ENCODE data around the gene ZNF511.
A peak's percentile ranks its signal among the peaks of the same experiment; 100 is the strongest.

The ZNF511 gene

DNA sequence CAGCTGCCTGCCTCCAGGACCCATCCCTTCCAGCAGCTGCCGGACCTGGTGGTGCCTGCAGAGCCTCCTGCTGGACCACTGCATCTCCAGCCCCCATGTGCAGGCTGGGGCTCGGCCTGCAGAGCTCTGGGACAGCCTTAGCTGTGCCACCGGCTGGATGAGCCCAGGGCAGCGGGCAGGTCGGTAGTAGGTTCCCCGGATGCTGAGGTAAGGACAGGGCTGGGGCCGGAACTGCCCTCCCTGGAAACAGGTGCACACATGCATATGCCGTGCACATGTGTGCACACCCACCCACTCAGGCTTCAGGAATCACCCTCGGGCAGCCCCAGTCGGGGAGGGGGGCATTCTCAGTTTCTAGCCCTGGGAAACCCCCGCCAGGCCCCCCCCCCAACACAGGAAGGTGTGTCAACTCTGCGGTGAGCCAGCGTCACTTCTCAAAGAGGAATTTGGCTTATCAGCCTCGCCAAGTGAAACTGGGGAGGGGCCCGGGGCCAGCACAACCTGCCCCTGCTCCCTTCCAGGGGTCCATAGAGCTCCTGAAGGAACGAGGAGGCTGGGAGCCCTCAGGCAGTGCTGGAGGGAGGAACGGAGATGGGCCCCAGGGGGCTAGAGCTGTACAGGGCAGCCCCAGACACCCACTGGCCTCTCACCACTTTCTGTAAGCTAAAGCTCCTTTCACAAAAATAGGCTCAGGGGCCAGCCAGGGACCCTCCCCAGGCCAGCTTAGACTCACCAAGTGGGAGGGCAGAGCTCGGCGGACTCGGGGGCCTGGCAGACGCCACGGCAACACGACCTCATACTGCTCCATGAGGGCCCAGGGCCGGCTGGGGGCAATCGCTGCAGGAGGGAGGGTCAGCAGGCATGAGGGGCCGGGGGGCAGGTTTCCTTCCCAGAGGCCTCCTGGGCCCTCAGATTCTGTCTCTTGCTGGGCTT lies 33.7 kb upstream of the ZNF511 start:
- peak; percentile 86 for DNase-seq

DNA sequence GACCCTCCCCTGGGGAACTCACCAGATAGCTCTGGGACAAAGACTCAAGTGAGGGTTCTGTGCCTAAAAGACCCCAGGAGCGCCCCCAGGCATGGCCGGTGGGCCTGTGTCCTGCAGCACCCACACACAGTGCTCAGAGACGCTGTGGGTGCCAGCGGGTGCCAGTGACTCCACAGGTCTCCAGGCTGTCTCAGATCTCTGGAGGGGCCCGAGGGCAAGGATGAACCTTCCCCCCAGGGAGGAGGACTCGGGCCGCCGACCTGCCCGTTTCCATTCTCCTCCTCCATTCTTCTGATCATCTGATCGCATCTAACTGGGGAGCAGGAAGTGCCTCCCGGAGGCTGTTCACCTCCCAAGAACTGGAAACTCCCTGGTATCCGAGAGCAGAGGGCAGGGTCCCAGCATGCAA lies 33.0 kb upstream of the ZNF511 start:
- DNase-seq = peak; percentile 74

DNA sequence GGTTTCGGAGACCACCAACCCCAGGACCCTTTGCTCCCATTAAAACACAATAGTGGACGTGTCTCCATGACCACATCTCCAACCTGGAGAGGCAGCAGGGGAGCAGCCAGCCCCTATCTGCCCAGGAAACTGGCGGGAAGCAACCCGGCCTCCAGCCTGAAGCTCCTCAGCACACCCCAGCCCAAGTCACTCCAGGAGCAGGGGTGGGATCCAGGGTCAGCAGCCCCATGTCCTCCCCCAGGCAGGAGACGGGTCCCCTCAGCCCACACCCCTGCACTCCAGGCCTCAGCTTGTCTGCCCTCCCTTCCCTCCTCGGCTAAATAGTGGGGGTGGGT lies 32.6 kb upstream of the ZNF511 start:
- DNase-seq = no peak

DNA sequence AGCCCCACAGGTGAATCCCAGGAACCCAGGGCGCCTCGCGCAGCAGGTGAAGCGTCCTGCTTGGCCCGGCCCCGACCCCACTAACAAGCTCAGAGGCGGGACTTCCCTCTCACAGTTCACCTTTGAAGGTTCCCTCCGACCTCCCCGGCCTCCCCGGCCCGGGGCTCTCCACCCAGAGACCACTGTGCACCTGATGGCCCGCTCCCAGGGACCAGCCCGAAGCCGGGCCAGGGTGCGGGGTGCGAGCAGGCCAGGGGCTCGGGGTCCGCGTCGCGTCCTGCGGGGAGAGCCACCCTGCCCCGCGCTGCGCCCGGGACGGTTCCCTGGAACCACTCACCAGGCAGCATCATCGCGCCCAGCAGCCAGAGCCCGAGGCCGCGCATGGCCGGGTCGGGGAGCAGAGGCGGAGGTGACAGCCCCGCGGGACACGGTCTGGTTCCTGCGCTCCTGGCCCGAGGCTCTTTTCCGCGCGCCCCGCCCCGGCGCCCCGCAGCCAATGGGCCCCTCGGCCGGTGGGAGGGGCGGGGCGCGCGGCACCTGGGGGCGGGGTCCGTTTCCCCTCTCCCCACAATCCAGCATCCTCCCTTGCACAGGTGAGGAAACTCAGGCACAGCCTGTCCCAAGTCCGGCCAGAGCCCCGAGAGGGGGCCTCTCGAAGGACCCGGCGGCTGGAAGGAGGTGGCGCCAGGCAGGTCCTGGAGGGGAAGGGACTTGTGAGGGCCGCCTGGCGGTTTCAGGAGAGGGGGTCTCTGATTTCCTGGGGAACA lies 32.1 kb upstream of the ZNF511 start, which contains the start of gene ADAM8:
ADAM8 (minus strand) TSS at position 434 of the 767 bp plus-strand sequence; CDS start at position 383, 51 bp downstream.
- DNase-seq = peak; percentile 83

DNA sequence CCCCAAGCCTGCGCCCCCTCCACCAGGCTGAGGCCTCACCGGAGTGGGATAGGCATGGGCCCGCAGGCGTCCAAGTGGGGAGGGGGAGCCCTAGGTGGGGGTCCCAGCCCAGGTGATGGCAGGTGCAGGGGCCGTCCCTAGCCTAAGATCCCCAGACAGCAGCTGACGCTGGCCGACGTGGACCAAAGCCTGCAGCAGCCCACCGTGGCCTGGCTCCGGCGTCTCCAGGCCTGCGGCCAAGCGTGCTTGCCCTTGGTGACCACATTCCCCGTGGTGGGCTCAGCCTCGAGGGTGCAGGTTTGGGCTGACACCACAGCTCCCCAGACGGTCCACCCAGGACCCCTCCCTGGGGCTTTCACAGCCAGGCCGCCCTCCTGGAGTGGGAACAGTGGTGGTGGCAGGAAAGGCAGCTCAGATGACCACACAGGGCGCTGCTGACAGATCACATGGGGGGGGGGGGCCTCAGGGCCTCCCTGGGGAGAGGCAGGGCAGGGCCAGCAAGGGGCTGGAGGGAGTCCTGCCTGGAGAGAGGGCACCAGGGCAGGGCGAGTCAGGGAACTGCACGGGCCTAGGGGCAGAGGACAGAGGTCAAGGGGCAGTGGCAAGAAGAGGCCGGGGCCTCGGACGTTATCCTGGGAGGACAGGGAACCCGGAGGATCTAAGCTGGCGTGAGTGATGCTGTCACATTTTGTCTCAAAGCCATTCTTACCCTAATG lies 31.3 kb upstream of the ZNF511 start:
- no peak for DNase-seq

DNA sequence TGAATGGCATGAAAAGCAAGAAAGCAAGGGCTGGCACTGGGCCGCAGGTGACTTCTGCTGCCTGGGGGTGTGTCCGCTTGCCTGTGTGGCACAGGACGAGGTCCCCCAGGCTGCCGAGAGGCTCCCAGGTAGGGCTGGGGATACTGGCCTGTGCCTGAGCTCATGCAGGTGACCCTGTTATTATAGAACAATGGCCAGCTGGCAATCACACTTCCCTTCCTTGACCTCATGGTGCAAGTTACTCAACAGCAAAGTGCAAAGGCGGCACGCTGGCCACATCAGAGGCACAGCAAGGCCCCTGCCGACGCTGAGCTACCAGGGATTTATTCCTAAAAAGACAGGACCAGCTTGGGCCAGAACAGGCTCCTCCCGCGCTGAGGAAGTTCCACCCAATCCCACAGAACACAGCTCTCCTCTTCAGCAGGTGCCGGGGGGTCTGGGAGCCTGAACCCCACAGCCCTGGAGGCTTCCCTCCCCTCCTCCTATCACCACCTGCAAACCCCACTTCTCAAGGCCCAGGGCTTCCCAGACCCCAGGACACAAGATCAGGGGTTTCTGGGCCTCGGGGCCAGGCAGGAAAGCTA lies 30.6 kb upstream of the ZNF511 start:
- no peak for DNase-seq

DNA sequence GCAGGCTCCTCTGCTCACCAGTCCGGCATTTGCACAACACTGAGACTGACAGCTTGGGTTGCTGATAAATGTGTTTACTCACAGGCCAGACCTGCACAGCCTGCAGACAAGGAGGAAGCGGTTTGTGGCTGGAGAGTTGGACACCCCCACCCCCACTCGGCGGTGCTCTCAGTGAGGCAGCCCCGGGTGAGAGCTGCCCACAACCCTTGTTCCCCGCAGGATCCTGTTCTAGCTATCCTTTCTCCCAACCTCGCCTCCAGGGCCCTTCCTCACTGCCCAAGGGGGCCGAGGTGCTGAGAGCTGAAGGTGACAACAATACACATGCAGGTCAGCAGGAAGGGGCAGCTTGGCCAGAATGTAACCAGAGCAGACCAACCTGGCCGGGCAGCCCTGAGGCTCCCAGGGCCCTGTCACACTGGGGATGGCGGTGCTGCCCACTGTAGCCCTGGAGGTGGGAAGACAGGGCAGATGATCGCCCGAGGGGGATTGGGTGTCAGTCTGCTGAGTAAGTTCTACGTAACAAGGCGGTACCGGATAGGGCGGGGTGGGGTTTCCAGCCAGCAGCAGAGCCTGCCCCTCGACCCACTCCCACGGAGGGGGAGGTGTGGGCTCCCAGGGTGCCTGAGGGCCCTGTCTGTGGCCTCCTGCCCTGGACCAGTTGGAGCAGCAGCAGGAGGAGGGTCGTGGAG lies 30.0 kb upstream of the ZNF511 start:
- DNase-seq = peak; percentile 84

DNA sequence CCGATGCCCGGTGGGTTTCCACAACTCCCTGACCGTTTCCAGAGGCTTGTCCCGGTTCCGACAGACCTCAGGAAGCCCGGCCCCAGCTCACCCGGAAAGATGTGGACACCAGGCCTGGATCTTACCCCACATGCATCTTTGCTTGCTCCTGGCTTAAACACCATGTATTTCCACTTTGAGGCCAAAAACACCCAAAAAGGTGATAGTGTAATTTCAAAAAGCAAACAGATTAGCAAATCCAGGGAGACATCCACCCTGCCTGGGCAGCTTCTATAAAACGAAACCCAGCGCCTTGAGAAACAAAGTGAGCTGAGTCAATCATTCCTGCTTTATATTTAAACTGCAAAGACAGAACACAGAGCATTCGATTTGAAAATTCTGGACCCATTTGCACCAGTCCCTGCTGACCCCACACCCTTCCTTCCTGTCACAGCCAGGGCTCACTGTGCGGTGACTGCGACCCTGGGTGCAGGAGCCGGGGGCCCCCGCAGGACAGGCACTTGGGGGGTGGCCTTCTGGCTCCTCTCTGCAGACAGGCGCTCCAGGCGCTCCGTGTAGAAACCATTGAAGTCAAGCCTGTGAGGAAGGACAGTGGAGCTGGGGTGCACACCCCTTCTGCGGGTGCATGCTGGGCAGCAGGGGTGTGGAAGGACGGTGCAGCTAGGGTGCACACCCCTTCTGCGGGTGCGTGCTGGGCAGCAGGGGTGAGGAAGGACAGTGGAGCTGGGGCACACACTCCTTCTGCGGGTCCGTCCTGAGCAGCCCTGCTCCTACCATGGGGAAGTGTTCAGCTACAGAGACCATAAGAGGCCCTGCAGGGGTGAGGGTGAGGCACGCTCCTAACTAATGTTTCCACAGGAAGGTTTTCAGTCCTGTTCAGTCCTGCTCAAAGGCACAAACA lies 29.1 kb upstream of the ZNF511 start:
- DNase-seq = no peak

DNA sequence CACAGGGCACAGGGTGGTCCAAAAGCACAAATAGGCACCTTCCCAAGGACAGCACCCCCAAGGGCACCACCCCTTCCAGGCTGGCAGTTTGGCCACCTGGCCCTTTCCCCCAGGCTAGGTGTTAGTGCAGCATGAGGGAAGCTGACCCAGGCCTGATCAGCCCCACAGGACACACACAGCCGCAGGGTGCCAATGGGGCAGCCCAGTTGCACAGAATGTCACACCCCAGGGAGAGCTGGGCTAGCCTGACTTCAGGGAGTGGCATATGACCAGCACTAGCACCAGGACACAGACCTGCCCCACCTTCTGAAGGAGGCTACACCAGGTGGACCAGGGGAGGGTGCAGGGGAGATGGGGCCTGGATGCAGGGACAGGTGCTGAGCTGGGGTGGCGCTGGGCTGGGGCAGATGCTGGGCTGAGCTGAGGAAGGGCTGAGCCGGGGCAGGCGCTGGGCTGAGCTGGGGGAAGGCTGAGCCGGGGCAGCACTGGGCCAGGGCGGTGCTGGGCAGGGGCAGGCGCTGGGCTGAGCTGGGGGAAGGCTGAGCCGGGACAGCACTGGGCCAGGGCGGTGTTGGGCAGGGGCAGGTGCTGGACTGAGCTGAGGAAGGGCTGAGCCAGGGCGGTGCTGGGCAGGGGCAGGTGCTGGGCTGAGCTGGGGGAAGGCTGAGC lies 28.2 kb upstream of the ZNF511 start:
- no peak for DNase-seq

DNA sequence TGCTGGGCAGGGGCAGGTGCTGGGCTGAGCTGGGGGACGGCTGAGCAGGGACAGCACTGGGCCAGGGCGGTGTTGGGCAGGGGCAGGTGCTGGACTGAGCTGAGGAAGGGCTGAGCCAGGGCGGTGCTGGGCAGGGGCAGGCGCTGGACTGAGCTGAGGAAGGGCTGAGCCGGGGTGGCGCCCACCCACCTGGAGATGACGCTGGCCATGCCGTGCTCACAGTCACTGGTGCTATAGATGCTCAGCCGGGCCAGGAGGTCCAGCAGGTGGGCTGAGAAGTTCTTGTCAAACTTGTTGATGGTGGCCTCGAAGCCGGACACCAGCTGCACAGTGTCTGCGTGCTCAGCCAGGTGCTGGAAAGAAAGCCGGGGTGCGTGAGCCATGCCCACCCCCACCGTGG lies 27.6 kb upstream of the ZNF511 start:
- DNase-seq = no peak

DNA sequence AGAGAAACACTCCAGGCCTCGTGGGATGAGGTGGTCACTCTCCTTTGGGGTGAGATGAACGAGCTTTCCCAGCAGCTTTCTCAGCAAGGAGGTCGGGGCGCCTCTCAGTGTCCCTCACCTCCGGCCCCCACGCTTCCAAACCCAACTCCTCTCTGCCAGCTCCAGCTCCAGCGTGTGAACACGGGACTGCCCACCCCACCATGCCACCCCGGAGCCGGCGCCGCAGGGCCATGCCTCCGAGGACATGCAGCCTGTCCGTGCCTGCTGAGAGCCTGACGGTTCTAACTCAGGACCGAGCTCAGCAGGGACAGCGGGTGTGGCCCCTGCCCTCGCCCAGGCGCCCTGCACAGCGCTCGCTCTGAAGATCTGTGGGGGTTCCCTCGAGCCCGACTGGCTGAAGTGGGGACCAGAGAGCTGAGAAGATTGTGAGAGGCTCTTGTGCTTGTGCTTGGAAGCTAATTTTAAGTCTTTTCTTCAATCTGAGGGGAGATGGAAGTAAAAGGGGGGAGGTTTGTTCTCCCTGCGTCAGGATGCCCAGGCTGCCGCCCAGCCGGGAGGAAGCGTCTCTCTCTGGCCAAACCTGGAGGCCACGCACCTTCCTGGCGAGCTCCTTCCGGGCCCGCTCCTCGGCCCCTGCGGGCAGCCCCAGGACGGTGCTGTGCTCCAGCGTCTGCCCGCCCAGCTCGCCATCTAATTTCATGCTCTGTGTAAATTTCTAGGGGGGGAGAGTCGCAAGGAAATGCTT lies 26.9 kb upstream of the ZNF511 start:
- no peak for DNase-seq

DNA sequence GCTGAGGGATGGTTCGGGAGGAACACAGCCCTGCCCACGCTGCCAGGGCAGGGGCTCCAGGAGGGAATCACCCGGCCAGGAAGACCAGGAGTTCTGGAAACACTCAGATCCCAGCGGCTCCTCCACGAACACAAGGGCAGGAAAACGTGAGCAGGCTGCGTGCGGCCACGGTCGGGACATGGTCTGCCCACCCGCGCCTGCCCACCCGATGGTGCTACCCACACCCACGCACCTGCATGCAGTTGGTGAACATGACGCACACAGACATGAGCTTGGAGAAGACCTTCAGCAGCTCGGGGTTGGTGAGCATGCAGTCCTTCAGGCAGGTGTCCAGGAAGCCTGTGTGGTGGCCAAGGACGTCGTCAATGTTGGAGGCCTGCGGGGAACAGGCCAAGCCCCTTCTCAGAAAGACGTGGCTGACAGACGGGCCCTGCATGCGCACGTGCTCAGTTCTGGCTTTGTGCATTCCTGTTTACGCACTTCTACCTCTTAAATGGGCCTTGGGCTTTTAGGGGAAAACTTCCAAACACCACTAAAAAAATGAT lies 25.8 kb upstream of the ZNF511 start:
- no peak for DNase-seq

DNA sequence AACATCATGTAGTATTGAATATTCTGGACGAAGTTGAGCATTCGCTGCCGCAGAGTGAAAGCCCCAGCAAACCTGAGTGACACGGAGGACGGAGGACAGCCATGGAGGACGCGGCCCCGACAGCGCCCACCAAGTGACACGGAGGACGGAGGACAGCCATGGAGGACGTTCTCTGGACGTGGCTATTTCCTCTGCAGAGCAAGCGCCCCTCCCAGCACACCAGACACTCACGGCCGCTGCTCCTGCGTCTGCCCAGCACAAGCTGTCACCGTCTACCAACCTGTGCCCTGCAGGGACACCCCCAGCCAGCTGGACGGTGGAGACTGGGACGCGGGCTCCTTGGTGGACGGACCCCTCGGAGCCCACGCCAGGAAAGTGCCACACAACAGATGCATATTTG lies 24.8 kb upstream of the ZNF511 start:
- DNase-seq = no peak

DNA sequence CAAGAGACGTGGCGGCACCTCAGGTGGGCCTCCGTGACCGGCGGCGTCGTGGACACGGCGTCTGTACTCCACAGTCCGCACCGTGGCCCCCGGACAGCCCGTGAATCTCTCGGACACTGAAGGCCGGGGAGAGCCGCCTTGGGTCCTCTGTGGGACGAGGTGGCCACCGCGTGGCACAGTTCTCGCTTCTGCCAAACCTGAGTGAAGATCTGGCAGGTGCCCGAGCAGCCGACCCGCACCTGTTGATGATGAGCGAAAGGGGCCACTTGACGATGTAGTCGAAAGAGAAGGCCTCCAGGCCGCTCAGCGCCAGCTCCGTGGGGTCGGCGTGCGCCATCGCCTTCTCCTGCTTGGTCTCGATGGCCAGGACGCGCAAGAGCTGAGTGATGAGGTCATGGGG lies 23.5 kb upstream of the ZNF511 start:
- no peak for DNase-seq

DNA sequence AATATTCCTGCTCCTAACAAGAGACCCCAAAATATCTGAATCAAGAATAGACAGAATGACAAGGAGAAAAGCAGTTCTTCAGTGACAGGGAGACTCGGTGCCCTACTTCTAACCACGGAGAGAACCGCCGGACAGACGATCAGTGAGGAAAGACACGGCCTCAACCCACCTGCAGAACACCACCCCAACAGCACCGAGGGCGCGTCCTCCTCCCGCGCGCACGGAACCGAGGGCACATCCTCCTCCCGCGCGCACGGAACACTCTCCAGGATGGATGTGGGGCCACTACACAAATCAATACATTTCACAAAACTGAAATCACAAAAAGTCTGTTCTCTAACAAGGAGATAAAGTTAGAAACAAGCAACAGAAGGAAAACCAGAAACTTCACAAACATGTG lies 22.3 kb upstream of the ZNF511 start:
- no peak for DNase-seq

DNA sequence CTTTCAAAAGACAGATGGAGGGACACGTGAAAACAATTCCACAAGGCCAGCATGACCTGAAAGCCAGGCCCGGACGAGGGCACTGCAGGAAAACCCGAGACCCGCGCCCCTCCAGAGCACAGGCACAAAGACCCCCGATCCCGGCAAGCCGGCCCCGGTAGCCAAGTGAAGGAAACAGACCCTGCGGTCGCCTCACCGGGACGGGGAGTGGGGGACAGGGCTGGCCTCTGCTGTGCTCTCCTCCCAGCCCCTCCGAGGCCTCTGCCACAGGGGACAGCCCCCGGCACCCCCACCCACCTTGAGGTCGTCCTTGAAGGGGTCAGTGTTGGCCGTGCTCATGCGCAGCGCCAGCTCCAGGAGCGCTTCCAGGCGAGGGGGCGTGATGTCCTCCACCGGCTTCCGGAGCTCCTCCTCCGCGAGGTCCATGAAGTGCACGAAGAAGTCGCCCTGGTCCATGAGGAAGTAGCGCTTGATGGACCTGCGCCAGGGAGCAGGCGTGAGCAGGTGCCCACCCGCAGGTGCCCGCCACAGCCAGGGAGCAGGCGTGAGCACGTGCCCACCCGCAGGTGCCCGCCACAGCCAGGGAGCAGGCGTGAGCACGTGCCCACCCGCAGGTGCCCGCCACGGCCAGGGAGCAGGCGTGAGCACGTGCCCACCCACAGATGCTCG lies 20.7 kb upstream of the ZNF511 start:
- DNase-seq = no peak

DNA sequence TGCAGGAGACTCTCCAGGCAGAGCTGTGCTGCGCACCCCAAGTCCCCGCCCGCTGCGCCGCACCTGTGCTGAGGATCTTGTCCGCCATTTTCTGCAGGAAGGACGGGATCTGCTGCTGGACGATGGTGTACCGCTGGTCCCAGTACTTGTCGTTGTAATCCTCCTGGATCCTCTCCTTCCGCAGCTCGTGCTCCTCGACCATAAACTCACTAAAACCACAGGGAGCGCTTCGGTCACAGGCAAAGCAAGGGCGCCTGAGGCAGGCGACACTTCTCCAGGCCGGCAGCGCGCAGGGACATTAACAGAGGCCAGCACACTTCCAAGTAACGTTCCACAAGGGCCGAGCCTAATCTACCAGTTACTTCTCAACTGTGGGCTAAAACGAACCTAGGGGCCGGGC lies 19.0 kb upstream of the ZNF511 start:
- no peak for DNase-seq

DNA sequence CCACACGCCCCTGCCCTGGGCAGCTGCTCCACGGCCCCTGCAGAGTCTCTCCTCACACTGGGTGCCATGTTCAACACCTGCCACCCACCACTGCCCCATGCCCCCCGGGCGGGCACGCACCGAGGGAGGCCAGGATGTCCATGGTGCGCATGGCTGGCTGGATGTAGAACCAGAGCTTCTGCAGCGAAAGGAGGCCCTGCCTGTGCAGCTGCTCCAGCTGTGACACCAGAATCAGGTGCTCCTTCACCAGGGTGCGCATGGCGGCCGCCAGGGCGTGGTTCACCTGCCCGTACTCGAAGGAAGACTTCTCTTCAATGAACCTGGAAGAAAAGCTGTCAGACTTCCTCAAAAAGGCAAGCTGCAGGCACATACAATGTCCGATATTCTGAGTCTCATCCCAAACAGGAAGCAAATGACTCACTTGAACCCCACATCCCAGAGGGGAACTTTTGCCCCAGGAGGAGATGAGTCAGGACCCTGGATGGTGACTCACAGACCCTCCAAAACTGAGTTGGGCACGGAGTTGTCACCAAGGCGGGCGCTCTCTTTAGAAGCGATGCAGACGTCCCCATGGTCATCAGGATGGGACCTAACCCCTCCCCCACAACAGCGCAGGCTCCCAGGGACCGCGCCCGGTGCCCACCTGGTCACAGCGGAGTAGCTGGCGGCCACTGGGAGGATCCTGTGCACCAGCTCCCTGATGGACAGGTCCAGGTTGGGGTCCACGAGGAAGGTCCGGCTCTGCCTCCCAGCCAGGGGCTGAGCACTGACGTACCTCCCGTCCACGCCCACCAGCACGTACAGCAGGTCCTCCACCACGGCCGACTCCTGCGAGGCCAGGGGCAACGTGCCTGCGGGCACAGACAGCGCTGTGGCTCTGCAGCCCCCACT lies 15.6 kb upstream of the ZNF511 start:
- DNase-seq = peak; percentile 33
